RWPE1 (cell line): ENCODE data around the gene WWOX.

ENCODE experiments used
- CTCF ChIA-PET: fragments of 350-600 bp; sonication (Branson Sonifier 250); formaldehyde crosslinking; extraction: SDS; loops from one replicate; lab custom pipeline; 2021; lab: Yijun Ruan, JAX
- POLR2A ChIA-PET: fragments of 400-600 bp; formaldehyde crosslinking; extraction: SDS; loops from one replicate; lab custom pipeline; 2020; ENCODE audit warnings: antibody characterized with exemption; ENCODE audit not compliant: low non-redundant PET; lab: Yijun Ruan, JAX
- DNase-seq: peaks from one replicate; pipeline ENCODE4 v3.0.0; 2012; ENCODE audit warnings: low spot score
- H3K27ac ChIP-seq: fragments of 450-650 bp; 2 replicates; pipeline ENCODE4 v1.5.1; 2017
- TF ChIP-seq, protein P1 (sequence below): fragments of 450-650 bp; conservative IDR thresholded peaks from 2 replicates; pipeline ENCODE4 v1.5.1; 2017; ENCODE audit warnings: low read depth, mild to moderate bottlenecking

Gene WWOX

GRCh38 chr16:79175286-79176057, 1076.0 kb downstream of the WWOX start:
- CTCF ChIA-PET, result interaction anchor here (0.5 kb wide), 1 partner anchor 26 kb away, joined by 8 read pairs; no protein-coding TSS in a partner anchor
- POLR2A ChIA-PET, result no interaction called here

GRCh38 chr16:79177018-79177417, 1077.6 kb downstream of the WWOX start:
- TF ChIP-seq, protein P1, sequence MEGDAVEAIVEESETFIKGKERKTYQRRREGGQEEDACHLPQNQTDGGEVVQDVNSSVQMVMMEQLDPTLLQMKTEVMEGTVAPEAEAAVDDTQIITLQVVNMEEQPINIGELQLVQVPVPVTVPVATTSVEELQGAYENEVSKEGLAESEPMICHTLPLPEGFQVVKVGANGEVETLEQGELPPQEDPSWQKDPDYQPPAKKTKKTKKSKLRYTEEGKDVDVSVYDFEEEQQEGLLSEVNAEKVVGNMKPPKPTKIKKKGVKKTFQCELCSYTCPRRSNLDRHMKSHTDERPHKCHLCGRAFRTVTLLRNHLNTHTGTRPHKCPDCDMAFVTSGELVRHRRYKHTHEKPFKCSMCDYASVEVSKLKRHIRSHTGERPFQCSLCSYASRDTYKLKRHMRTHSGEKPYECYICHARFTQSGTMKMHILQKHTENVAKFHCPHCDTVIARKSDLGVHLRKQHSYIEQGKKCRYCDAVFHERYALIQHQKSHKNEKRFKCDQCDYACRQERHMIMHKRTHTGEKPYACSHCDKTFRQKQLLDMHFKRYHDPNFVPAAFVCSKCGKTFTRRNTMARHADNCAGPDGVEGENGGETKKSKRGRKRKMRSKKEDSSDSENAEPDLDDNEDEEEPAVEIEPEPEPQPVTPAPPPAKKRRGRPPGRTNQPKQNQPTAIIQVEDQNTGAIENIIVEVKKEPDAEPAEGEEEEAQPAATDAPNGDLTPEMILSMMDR, result no peak
- H3K27ac ChIP-seq, result no peak overlapping the region
- POLR2A ChIA-PET, result no interaction called here
- DNase-seq, result no peak
- CTCF ChIA-PET, result no interaction called here

More at GRCh38 chr16:79175286-79176057, 1076.0 kb downstream of the WWOX start:
- DNase-seq, result no peak
- TF ChIP-seq, protein P1, result no peak
- H3K27ac ChIP-seq, result no peak overlapping the region

- no peak for DNase-seq
- CTCF ChIA-PET, result no interaction called here
- TF ChIP-seq, protein P1, result no peak
- no peak overlapping the region for H3K27ac ChIP-seq
- POLR2A ChIA-PET, result no interaction called here
Measured at GRCh38 chr16:79181419-79181818, 1082.0 kb downstream of the WWOX start.

DNA sequence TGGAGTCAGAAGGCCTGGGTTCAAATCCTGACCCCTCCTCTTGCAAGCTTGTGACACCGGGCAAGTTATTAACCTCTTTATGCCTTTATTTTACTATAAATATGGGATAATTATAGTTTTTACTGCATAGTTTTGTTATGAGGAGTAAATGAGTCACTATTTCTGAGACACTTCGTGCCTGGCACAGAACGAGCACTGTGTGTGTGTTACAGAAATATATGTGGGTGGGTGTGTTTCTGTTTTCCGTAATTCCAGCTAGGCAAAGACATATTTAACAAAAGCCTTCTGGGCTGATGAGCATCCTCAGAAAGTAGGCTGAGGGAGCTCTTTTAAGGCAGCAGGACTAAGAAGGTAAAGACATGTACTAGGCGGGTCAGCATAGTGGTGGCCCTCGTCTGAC, 1083.2 kb downstream of the WWOX start:
- peak; percentile 20 for DNase-seq
- TF ChIP-seq, protein P1, result no peak
- ChIA-PET POLR2A (no interaction called here), CTCF (interaction anchor here (0.6 kb wide), 1 partner anchor 704 kb away, joined by 4 read pairs; no protein-coding TSS in a partner anchor)
- no peak overlapping the region for H3K27ac ChIP-seq

DNA sequence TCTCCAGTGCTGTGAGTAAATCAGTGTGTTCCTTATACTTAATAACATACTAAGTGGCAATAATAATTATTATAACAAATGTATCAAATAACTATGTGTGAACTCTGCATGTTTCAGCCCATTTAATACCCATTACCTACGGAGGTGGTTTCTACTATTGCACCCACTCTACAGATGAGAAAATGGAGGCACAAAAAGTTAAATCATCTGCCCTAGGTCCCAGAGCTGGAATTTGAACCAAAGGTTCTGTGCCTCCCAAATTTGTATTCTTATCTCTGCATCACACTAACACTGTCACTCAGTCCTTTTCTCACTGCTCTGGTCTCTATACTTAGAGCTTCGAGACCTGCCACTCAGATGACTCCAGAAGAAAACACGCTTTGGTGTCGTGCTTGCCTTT, 1084.1 kb downstream of the WWOX start:
- no peak for DNase-seq
- POLR2A ChIA-PET, result no interaction called here
- CTCF ChIA-PET, result no interaction called here
- TF ChIP-seq, protein P1, result no peak
- no peak overlapping the region for H3K27ac ChIP-seq

- TF ChIP-seq, protein P1, result no peak
- no peak for DNase-seq
- ChIA-PET POLR2A (no interaction called here), CTCF (no interaction called here)
- no peak overlapping the region for H3K27ac ChIP-seq
Measured at GRCh38 chr16:79184464-79185030, 1085.1 kb downstream of the WWOX start.
